ENCODE data around the gene SEZ6L2.
A peak's percentile ranks its signal among the peaks of the same experiment; 100 is the strongest.
"Not testable (repeated sequence)": the region's sequence is repeated elsewhere in the genome, so short reads cannot be mapped to it uniquely, and the experiment has no call there.

The SEZ6L2 gene

DNA sequence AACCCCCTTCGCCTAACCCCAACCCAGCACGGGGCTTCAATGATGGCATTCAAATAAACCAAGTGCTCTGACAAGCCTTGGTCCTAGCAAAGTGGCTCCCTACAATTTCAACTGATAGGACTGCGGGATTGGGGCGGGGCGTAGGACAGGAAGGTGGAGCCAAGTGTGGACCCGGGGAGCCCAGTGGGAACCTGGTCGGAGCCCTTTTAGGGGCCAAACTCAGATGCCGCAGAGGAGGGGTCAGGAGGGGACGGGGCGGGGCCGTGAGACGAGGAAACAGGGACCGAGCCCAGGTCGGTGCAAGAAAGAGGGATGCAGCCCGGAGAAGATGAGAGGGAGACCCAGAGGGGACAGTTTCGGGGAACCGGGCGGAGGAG lies 23.1 kb downstream of the SEZ6L2 start:
- Histone ChIP-seq H4K5ac (ENCODE audit: low read length) (no peak overlapping the region), H2AK5ac (ENCODE audit: low read length) (no peak overlapping the region), H3K9ac (ENCODE audit: low read length) (peak overlapping the region; percentile 53), H2BK5ac (ENCODE audit: low read length) (no peak overlapping the region), H3K4me1 (ENCODE audit: control insufficient read depth, low read depth, low read length) (no peaks in the 10 kb centered on the region), H3K23ac (ENCODE audit: low read length) (no peak overlapping the region), H4K8ac (ENCODE audit: low read depth, low read length) (no peak overlapping the region), H3K36me3 (ENCODE audit: control insufficient read depth, insufficient read depth, low read length) (no peaks in the 10 kb centered on the region), H3K27ac (ENCODE audit: low read depth, low read length) (no peak overlapping the region), H3K79me2 (ENCODE audit: control insufficient read depth, insufficient read depth, low read length) (no peaks in the 10 kb centered on the region), H3K4ac (ENCODE audit: low read depth, low read length) (no peak overlapping the region), H2BK120ac (ENCODE audit: low read depth, low read length) (no peak overlapping the region), H3K79me1 (ENCODE audit: low read length) (no peaks in the 10 kb centered on the region), H3K4me3 (ENCODE audit: low read length) (peak overlapping the region; percentile 25), H3K56ac (ENCODE audit: low read length) (peak overlapping the region; percentile 36), H3K4me2 (ENCODE audit: low read length) (peak overlapping the region; percentile 68), H3K27me3 (ENCODE audit: insufficient read depth, low read length, poor library complexity) (no peaks in the 10 kb centered on the region), H2BK15ac (replicated peaks; ENCODE audit: low read depth) (no peak overlapping the region), H3K18ac (ENCODE audit: low read length) (no peak overlapping the region)
- no CpG with 5 or more reads among the region's 18 CpGs for WGBS (ENCODE audit: extremely low coverage, insufficient coverage, low lambda C conversion rate)
- DNase-seq = peak; percentile 29

- H3K79me1 ChIP-seq (ENCODE audit: low read length) = no peaks in the 10 kb centered on the region
- H2BK15ac ChIP-seq (replicated peaks; ENCODE audit: low read depth) = no peak overlapping the region
- H3K27me3 ChIP-seq (ENCODE audit: insufficient read depth, low read length, poor library complexity) = no peaks in the 10 kb centered on the region
- no peak overlapping the region for H3K4me2 ChIP-seq (ENCODE audit: low read length)
- no peaks in the 10 kb centered on the region for H3K79me2 ChIP-seq (ENCODE audit: control insufficient read depth, insufficient read depth, low read length)
- no peak overlapping the region for H3K4me3 ChIP-seq (ENCODE audit: low read length)
- H3K9ac ChIP-seq (ENCODE audit: low read length) = no peak overlapping the region
- no peak overlapping the region for H2BK5ac ChIP-seq (ENCODE audit: low read length)
- no peak overlapping the region for H3K18ac ChIP-seq (ENCODE audit: low read length)
- DNase-seq = no peak
- H2BK120ac ChIP-seq (ENCODE audit: low read depth, low read length) = no peak overlapping the region
- WGBS (ENCODE audit: extremely low coverage, insufficient coverage, low lambda C conversion rate) = no CpG with 5 or more reads among the region's 6 CpGs
- H2AK5ac ChIP-seq (ENCODE audit: low read length) = no peak overlapping the region
- H4K8ac ChIP-seq (ENCODE audit: low read depth, low read length) = no peak overlapping the region
- no peak overlapping the region for H3K56ac ChIP-seq (ENCODE audit: low read length)
- no peak overlapping the region for H4K5ac ChIP-seq (ENCODE audit: low read length)
- H3K4me1 ChIP-seq (ENCODE audit: control insufficient read depth, low read depth, low read length) = no peaks in the 10 kb centered on the region
- no peak overlapping the region for H3K4ac ChIP-seq (ENCODE audit: low read depth, low read length)
- H3K27ac ChIP-seq (ENCODE audit: low read depth, low read length) = no peak overlapping the region
- no peaks in the 10 kb centered on the region for H3K36me3 ChIP-seq (ENCODE audit: control insufficient read depth, insufficient read depth, low read length)
- H3K23ac ChIP-seq (ENCODE audit: low read length) = no peak overlapping the region
Measured at GRCh38 chr16:29875206-29875605, 24.1 kb downstream of the SEZ6L2 start.

- Histone ChIP-seq H3K9ac (ENCODE audit: low read length) (no peak overlapping the region), H4K5ac (ENCODE audit: low read length) (no peak overlapping the region), H3K36me3 (ENCODE audit: control insufficient read depth, insufficient read depth, low read length) (no peaks in the 10 kb centered on the region), H3K4me3 (ENCODE audit: low read length) (no peak overlapping the region), H3K27me3 (ENCODE audit: insufficient read depth, low read length, poor library complexity) (no peaks in the 10 kb centered on the region), H4K8ac (ENCODE audit: low read depth, low read length) (no peak overlapping the region), H3K18ac (ENCODE audit: low read length) (no peak overlapping the region), H3K79me1 (ENCODE audit: low read length) (no peaks in the 10 kb centered on the region), H2AK5ac (ENCODE audit: low read length) (no peak overlapping the region), H3K4ac (ENCODE audit: low read depth, low read length) (no peak overlapping the region), H3K79me2 (ENCODE audit: control insufficient read depth, insufficient read depth, low read length) (no peaks in the 10 kb centered on the region), H3K4me1 (ENCODE audit: control insufficient read depth, low read depth, low read length) (no peaks in the 10 kb centered on the region), H3K23ac (ENCODE audit: low read length) (no peak overlapping the region), H3K56ac (ENCODE audit: low read length) (no peak overlapping the region), H3K27ac (ENCODE audit: low read depth, low read length) (no peak overlapping the region), H2BK15ac (replicated peaks; ENCODE audit: low read depth) (no peak overlapping the region), H2BK5ac (ENCODE audit: low read length) (no peak overlapping the region), H3K4me2 (ENCODE audit: low read length) (no peak overlapping the region), H2BK120ac (ENCODE audit: low read depth, low read length) (no peak overlapping the region)
- no peak for DNase-seq
- no CpG with 5 or more reads among the region's 26 CpGs for WGBS (ENCODE audit: extremely low coverage, insufficient coverage, low lambda C conversion rate)
Measured at GRCh38 chr16:29873319-29873718, 26.0 kb downstream of the SEZ6L2 start.

- Histone ChIP-seq H2AK5ac (ENCODE audit: low read length) (no peak overlapping the region), H3K4me1 (ENCODE audit: control insufficient read depth, low read depth, low read length) (no peaks in the 10 kb centered on the region), H3K4ac (ENCODE audit: low read depth, low read length) (no peak overlapping the region), H3K9ac (ENCODE audit: low read length) (no peak overlapping the region), H3K56ac (ENCODE audit: low read length) (no peak overlapping the region), H4K8ac (ENCODE audit: low read depth, low read length) (no peak overlapping the region), H2BK15ac (replicated peaks; ENCODE audit: low read depth) (no peak overlapping the region), H3K27ac (ENCODE audit: low read depth, low read length) (no peak overlapping the region), H3K36me3 (ENCODE audit: control insufficient read depth, insufficient read depth, low read length) (no peaks in the 10 kb centered on the region), H2BK5ac (ENCODE audit: low read length) (no peak overlapping the region), H3K79me1 (ENCODE audit: low read length) (no peaks in the 10 kb centered on the region), H3K18ac (ENCODE audit: low read length) (no peak overlapping the region), H3K4me3 (ENCODE audit: low read length) (no peak overlapping the region), H4K5ac (ENCODE audit: low read length) (no peak overlapping the region), H3K23ac (ENCODE audit: low read length) (no peak overlapping the region), H3K27me3 (ENCODE audit: insufficient read depth, low read length, poor library complexity) (no peaks in the 10 kb centered on the region), H3K79me2 (ENCODE audit: control insufficient read depth, insufficient read depth, low read length) (no peaks in the 10 kb centered on the region), H2BK120ac (ENCODE audit: low read depth, low read length) (no peak overlapping the region), H3K4me2 (ENCODE audit: low read length) (no peak overlapping the region)
- no CpG with 5 or more reads among the region's 16 CpGs for WGBS (ENCODE audit: extremely low coverage, insufficient coverage, low lambda C conversion rate)
- DNase-seq = no peak
Measured at GRCh38 chr16:29871822-29872546, 27.4 kb downstream of the SEZ6L2 start.

DNA sequence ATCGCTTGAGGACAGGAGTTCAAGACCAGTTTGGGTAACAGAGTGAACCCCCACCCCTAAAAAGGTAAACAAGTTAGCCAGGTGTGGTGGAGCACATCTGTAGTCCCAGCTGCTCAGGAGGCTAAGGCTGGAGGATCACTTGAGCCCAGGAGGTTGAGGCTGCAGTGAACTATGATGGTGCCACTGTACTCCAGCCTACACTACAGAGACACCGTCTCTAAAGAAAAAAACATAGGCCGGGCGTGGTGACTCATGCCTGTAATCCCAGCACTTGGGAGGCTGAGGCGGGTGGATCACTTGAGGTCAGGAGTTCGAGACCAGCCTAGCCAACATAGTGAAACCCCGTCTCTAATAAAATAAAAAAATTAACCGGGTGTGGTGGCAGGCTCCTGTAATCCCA lies 30.3 kb downstream of the SEZ6L2 start:
- H3K27me3 ChIP-seq (ENCODE audit: insufficient read depth, low read length, poor library complexity); H3K23ac ChIP-seq (ENCODE audit: low read length); H3K4me1 ChIP-seq (ENCODE audit: control insufficient read depth, low read depth, low read length); H3K4me3 ChIP-seq (ENCODE audit: low read length); H2BK15ac ChIP-seq (replicated peaks; ENCODE audit: low read depth); DNase-seq; H3K36me3 ChIP-seq (ENCODE audit: control insufficient read depth, insufficient read depth, low read length); H3K18ac ChIP-seq (ENCODE audit: low read length); H3K79me1 ChIP-seq (ENCODE audit: low read length); H3K79me2 ChIP-seq (ENCODE audit: control insufficient read depth, insufficient read depth, low read length); H2AK5ac ChIP-seq (ENCODE audit: low read length); H3K56ac ChIP-seq (ENCODE audit: low read length); H3K4ac ChIP-seq (ENCODE audit: low read depth, low read length); H3K27ac ChIP-seq (ENCODE audit: low read depth, low read length); H2BK5ac ChIP-seq (ENCODE audit: low read length); H4K5ac ChIP-seq (ENCODE audit: low read length); H2BK120ac ChIP-seq (ENCODE audit: low read depth, low read length); H4K8ac ChIP-seq (ENCODE audit: low read depth, low read length); H3K4me2 ChIP-seq (ENCODE audit: low read length); H3K9ac ChIP-seq (ENCODE audit: low read length): not testable (repeated sequence)
- WGBS (ENCODE audit: extremely low coverage, insufficient coverage, low lambda C conversion rate) = no CpG with 5 or more reads among the region's 8 CpGs

- Histone ChIP-seq H2BK5ac (ENCODE audit: low read length) (no peak overlapping the region), H3K79me2 (ENCODE audit: control insufficient read depth, insufficient read depth, low read length) (no peaks in the 10 kb centered on the region), H3K56ac (ENCODE audit: low read length) (no peak overlapping the region), H2BK120ac (ENCODE audit: low read depth, low read length) (no peak overlapping the region), H2BK15ac (replicated peaks; ENCODE audit: low read depth) (no peak overlapping the region), H3K4ac (ENCODE audit: low read depth, low read length) (no peak overlapping the region), H3K4me1 (ENCODE audit: control insufficient read depth, low read depth, low read length) (peaks cover 2% of the 10 kb centered on the region), H3K18ac (ENCODE audit: low read length) (no peak overlapping the region), H3K36me3 (ENCODE audit: control insufficient read depth, insufficient read depth, low read length) (no peaks in the 10 kb centered on the region), H2AK5ac (ENCODE audit: low read length) (no peak overlapping the region), H3K9ac (ENCODE audit: low read length) (no peak overlapping the region), H3K79me1 (ENCODE audit: low read length) (no peaks in the 10 kb centered on the region), H3K23ac (ENCODE audit: low read length) (no peak overlapping the region), H3K27ac (ENCODE audit: low read depth, low read length) (no peak overlapping the region), H3K4me3 (ENCODE audit: low read length) (no peak overlapping the region), H4K5ac (ENCODE audit: low read length) (no peak overlapping the region), H3K27me3 (ENCODE audit: insufficient read depth, low read length, poor library complexity) (no peaks in the 10 kb centered on the region), H3K4me2 (ENCODE audit: low read length) (no peak overlapping the region), H4K8ac (ENCODE audit: low read depth, low read length) (no peak overlapping the region)
- WGBS (ENCODE audit: extremely low coverage, insufficient coverage, low lambda C conversion rate) = no CpG with 5 or more reads among the region's 8 CpGs
- DNase-seq = no peak
Measured at GRCh38 chr16:29868396-29869009, 30.8 kb downstream of the SEZ6L2 start.
